ENCODE data around the gene KLHL11.

Gene KLHL11

DNA sequence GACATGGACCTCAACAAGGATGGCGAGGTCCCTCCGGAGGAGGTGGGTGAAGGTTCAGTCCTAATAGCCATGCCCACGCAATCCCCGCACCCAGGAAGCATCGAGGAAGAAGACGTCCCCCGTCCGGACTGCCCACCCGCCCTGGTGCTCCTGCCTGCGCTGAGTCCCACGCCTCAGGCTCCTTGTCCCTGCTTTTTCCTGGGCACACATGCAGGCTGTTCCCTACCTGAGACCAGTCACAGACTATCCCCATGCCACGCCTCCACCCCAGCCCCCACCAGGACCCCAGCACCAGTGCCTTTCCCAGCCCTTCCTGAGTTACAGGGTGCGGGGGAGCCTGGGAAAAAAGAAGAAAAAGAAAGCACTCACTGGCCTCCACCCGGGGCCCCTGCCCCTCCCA is 43.4 kb downstream of the KLHL11 start (continued):
- TF ChIP-seq, protein P1, sequence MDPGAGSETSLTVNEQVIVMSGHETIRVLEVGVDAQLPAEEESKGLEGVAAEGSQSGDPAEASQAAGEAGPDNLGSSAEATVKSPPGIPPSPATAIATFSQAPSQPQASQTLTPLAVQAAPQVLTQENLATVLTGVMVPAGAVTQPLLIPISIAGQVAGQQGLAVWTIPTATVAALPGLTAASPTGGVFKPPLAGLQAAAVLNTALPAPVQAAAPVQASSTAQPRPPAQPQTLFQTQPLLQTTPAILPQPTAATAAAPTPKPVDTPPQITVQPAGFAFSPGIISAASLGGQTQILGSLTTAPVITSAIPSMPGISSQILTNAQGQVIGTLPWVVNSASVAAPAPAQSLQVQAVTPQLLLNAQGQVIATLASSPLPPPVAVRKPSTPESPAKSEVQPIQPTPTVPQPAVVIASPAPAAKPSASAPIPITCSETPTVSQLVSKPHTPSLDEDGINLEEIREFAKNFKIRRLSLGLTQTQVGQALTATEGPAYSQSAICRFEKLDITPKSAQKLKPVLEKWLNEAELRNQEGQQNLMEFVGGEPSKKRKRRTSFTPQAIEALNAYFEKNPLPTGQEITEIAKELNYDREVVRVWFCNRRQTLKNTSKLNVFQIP (CRISPR knock-in tag; IDR thresholded peaks at IDR 0.05; ENCODE audit: borderline replicate concordance, low read depth) = no peak
- no peak for TF ChIP-seq BACH2 (CRISPR knock-in tag; IDR thresholded peaks at IDR 0.05; ENCODE audit: borderline replicate concordance)

DNA sequence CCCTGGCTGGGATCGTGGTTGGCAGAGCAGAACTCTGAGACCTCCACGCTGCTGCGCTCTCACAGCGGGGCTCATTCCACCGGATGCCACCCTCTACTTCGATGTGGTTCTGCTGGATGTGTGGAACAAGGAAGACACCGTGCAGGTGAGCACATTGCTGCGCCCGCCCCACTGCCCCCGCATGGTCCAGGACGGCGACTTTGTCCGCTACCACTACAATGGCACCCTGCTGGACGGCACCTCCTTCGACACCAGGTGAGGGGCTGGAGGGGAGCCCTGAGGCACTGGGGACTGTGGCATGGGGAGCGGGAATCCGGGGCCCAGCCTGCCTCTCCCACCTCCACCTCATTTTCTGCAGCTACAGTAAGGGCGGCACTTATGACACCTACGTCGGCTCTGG is 47.2 kb downstream of the KLHL11 start:
- TF ChIP-seq GLIS3 (CRISPR knock-in tag; IDR thresholded peaks at IDR 0.05) (no peak), SNAI2 (CRISPR knock-in tag; IDR thresholded peaks at IDR 0.05) (no peak), PPARA (CRISPR knock-in tag; IDR thresholded peaks at IDR 0.05; ENCODE audit: borderline replicate concordance) (no peak), RARB (CRISPR knock-in tag; IDR thresholded peaks at IDR 0.05) (no peak), ZNF70 (CRISPR knock-in tag; IDR thresholded peaks at IDR 0.05) (no peak), TCF4 (CRISPR knock-in tag; IDR thresholded peaks at IDR 0.05; ENCODE audit: borderline replicate concordance) (no peak), ZFP30 (CRISPR knock-in tag; IDR thresholded peaks at IDR 0.05) (no peak), ZC3H10 (CRISPR knock-in tag; IDR thresholded peaks at IDR 0.05) (no peak)
- TF ChIP-seq, protein P1 (CRISPR knock-in tag; IDR thresholded peaks at IDR 0.05; ENCODE audit: borderline replicate concordance, low read depth) = no peak
- ATAC-seq = no peak

DNA sequence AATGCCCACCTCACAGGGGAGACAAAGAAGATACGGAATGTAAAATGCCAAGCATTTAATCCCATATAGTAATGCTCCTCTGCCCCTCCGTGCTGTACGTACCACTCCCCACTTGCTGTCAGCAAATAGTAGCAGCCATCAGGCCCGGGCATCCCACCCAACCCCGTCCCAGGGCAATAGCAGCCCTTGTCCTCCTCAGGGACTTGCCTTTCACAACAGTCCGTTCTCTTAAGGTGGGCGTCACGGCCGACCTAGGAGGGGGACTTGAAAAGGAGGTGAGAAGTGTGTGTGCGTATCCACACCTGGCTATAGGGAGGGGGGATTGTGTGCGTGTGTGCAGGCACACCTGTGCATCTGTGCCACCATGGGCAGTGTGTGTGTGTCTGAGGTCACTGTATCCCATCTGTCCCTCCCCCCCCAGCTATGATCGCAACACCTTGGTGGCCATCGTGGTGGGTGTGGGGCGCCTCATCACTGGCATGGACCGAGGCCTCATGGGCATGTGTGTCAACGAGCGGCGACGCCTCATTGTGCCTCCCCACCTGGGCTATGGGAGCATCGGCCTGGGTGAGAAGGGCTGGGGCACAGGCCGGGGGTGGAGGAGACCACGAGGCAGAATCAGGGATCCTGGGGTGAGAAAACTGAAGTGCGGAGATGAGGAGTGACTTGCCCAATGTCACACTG is 48.4 kb downstream of the KLHL11 start:
- no peak for ATAC-seq
- no peak for TF ChIP-seq ZNF565 (CRISPR knock-in tag; conservative IDR thresholded peaks at IDR 0.05; ENCODE audit: low read depth)
- TF ChIP-seq, protein P1 (CRISPR knock-in tag; IDR thresholded peaks at IDR 0.05; ENCODE audit: borderline replicate concordance, low read depth) = no peak
- TF ChIP-seq TOX (CRISPR knock-in tag; IDR thresholded peaks at IDR 0.05; ENCODE audit: borderline replicate concordance) = no peak
- TF ChIP-seq PATZ1 (CRISPR knock-in tag; IDR thresholded peaks at IDR 0.05; ENCODE audit: borderline replicate concordance) = no peak
- no peak for TF ChIP-seq ZFP30 (CRISPR knock-in tag; IDR thresholded peaks at IDR 0.05)
- TF ChIP-seq BACH2 (CRISPR knock-in tag; IDR thresholded peaks at IDR 0.05; ENCODE audit: borderline replicate concordance) = no peak
- TF ChIP-seq, protein P2, sequence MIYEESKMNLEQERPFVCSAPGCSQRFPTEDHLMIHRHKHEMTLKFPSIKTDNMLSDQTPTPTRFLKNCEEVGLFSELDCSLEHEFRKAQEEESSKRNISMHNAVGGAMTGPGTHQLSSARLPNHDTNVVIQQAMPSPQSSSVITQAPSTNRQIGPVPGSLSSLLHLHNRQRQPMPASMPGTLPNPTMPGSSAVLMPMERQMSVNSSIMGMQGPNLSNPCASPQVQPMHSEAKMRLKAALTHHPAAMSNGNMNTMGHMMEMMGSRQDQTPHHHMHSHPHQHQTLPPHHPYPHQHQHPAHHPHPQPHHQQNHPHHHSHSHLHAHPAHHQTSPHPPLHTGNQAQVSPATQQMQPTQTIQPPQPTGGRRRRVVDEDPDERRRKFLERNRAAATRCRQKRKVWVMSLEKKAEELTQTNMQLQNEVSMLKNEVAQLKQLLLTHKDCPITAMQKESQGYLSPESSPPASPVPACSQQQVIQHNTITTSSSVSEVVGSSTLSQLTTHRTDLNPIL (CRISPR knock-in tag; IDR thresholded peaks at IDR 0.05; ENCODE audit: low read depth) = no peak
- no peak for TF ChIP-seq ZNF70 (CRISPR knock-in tag; IDR thresholded peaks at IDR 0.05)
- TF ChIP-seq GLIS3 (CRISPR knock-in tag; IDR thresholded peaks at IDR 0.05) = no peak
- TF ChIP-seq ISL1 (CRISPR knock-in tag; IDR thresholded peaks at IDR 0.05) = no peak
- TF ChIP-seq ZNF8 (CRISPR knock-in tag; IDR thresholded peaks at IDR 0.05) = no peak
- TF ChIP-seq, protein P3, sequence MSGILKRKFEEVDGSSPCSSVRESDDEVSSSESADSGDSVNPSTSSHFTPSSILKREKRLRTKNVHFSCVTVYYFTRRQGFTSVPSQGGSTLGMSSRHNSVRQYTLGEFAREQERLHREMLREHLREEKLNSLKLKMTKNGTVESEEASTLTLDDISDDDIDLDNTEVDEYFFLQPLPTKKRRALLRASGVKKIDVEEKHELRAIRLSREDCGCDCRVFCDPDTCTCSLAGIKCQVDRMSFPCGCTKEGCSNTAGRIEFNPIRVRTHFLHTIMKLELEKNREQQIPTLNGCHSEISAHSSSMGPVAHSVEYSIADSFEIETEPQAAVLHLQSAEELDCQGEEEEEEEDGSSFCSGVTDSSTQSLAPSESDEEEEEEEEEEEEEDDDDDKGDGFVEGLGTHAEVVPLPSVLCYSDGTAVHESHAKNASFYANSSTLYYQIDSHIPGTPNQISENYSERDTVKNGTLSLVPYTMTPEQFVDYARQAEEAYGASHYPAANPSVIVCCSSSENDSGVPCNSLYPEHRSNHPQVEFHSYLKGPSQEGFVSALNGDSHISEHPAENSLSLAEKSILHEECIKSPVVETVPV (CRISPR knock-in tag; IDR thresholded peaks at IDR 0.05) = no peak

GRCh38 chr17:41814195-41814594 is 51.0 kb downstream of the KLHL11 start:
- ATAC-seq = no peak
- TF ChIP-seq OSR1 (CRISPR knock-in tag; IDR thresholded peaks at IDR 0.05) (no peak), PATZ1 (CRISPR knock-in tag; IDR thresholded peaks at IDR 0.05; ENCODE audit: borderline replicate concordance) (no peak), TCF4 (CRISPR knock-in tag; IDR thresholded peaks at IDR 0.05; ENCODE audit: borderline replicate concordance) (no peak), ZNF8 (CRISPR knock-in tag; IDR thresholded peaks at IDR 0.05) (no peak), ZNF565 (CRISPR knock-in tag; conservative IDR thresholded peaks at IDR 0.05; ENCODE audit: low read depth) (no peak), PPARA (CRISPR knock-in tag; IDR thresholded peaks at IDR 0.05; ENCODE audit: borderline replicate concordance) (no peak), ZNF70 (CRISPR knock-in tag; IDR thresholded peaks at IDR 0.05) (no peak)
- TF ChIP-seq, protein P2 (CRISPR knock-in tag; IDR thresholded peaks at IDR 0.05; ENCODE audit: low read depth) = no peak
- TF ChIP-seq, protein P3 (CRISPR knock-in tag; IDR thresholded peaks at IDR 0.05) = no peak
